HG02884 (cell line): Measurements from ENCODE around the gene PCMTD2.
"Not testable (repeated sequence)": the region's sequence is repeated elsewhere in the genome, so short reads cannot be mapped to it uniquely, and the experiment has no call there.

Source experiments
- ATAC-seq: cut with Tn5 transposase; IDR thresholded peaks from one replicate; pipeline ENCODE4 v1.9.1; 2021; ENCODE audit warnings: mild to moderate bottlenecking, moderate library complexity; ENCODE audit not compliant: unreplicated experiment

Gene PCMTD2

DNA sequence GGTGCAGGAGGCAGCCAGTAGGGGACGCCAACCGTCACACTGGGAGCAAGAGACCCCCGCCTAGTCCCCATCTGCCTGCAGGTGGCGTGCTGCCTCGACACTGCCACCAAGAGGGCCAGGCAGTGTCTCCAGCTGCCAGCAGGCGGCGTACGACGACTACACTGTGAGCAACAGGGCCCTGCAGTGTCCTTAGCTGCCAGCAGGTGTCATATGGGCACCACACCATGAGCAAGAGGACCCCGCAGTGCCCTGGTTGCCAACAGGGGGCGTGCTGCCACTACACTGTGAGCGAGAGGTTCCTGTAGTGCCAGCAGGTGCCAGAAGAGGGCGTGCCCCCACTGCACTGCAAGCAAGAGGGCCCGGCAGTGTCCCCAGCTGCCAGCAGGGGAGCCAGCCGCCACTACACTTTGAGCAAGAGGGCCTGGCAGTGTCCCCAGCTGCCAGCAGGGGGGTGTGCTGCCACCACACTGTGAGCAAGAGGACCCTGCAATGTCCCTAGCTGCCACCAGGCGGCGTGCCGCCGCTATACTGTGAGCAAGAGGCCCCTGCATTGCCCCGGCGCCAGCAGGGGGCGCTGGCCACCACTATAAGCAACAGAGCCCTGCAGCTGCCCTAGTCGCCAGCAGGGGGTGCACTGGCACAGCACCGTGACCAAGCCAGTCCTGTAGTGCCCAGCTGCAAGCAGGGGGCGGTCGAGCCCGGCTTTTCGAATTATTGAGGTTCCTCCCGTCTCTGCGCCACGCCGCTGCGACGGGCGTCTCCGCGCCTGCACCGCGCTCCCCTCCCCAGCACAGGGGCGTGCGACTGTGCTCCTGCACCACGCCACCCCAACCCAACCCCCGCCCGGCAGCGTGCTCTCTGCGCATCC lies 30.3 kb downstream of the PCMTD2 start:
- peak; percentile 83 for ATAC-seq

GRCh38 chr20:64286447-64287263 lies 31.1 kb downstream of the PCMTD2 start:
- ATAC-seq, result not testable (repeated sequence)

GRCh38 chr20:64287264-64287590 lies 31.7 kb downstream of the PCMTD2 start:
- ATAC-seq, result not testable (repeated sequence)

DNA sequence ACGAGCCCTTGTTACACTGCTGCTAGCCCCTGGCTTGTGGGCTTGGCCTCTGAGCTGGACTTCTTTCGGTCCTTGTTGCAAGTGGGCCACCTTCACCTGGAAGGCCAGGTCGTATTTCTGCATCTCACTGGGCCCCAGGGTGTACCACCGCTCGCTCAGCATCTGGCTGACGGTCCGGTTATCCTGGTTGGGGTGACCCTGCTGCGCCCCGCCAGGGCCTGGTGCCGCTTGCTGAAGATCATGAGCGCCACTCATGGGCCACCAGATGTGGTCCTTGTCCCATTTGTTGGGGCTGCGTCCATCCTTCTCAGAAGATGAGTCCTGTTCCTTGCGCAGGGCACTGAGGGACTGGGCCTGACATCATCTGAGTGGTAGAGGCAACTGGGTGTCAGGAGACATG lies 36.6 kb downstream of the PCMTD2 start:
- ATAC-seq, result not testable (repeated sequence)

GRCh38 chr20:64303086-64303485 lies 47.5 kb downstream of the PCMTD2 start:
- not testable (repeated sequence) for ATAC-seq

DNA sequence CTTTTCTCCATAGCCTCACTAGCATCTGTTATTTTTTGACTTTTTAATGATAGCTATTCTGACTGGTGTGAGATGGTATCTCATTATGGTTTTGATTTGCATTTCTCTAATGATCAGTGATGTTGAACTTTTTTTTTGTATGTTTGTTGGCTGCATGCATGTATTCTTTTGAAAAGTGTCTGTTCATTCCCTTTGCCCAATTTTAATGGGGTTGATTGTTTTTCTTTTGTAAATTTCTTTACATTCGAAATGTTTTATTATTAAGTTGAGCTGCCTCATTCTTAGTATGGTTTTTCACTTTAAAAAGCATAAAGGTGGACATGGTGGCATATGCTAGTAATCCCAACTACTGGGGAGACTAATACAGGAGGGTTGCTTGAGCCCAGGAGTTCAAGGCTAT lies 58.2 kb downstream of the PCMTD2 start:
- ATAC-seq, result not testable (repeated sequence)

- ATAC-seq, result not testable (repeated sequence)
Measured at GRCh38 chr20:64315381-64315780, 59.8 kb downstream of the PCMTD2 start.

- not testable (repeated sequence) for ATAC-seq
Measured at GRCh38 chr20:64315884-64316283, 60.3 kb downstream of the PCMTD2 start.

DNA sequence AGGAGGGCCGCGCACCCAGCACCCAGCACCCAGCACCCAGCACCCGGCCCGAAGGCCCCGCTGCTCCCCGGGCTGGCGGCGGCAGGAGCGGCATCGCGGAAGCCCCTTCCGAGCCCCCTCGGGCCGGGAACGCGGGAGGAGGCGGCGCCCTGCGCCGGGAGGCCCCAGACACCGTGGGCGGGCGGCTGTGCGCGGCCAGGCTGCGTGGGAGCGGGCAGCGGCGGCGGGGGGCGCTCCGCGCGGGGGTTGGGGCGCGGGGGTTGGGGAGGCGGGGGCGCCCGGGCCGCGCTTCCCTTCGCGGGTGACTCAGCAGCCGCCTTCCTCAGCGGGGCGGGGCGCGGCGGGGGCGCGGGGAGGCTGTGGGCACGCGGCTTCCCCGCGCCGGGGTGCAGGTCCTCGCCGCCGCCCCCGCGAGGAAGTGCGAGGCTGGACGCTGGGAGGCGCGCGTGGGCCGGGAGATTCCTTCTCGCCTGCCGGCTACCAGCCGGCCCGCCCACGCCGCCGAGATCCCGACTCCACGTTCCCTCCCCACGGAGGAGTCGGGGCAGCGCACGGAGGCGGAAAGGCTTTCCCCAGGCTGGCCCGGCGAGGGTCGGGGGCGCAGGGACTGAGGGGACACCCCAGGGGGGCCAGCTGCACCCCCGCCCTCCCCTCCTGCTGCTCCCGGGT lies 61.0 kb downstream of the PCMTD2 start:
- ATAC-seq, result not testable (repeated sequence)

DNA sequence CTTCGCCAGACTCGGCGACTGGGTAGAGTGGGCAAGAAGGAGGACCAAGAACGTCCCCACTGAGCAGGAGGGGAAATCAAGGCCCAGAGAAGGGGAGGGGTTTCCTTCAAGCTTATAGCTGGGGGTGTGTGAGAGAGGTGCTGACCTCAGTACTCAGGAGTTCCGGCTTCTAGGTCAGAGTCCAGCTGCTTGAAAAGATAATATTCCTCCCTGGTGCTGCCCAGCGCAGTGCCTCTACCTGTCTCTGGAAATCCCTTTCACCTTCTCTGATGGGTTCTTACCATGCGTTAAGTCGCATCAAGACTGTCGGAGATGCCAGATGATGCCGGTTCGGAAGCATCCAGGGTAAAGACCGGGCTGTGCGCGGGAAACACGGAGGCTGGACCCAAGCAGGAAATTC lies 61.8 kb downstream of the PCMTD2 start:
- ATAC-seq, result not testable (repeated sequence)

GRCh38 chr20:64318056-64318455 lies 62.5 kb downstream of the PCMTD2 start:
- not testable (repeated sequence) for ATAC-seq

DNA sequence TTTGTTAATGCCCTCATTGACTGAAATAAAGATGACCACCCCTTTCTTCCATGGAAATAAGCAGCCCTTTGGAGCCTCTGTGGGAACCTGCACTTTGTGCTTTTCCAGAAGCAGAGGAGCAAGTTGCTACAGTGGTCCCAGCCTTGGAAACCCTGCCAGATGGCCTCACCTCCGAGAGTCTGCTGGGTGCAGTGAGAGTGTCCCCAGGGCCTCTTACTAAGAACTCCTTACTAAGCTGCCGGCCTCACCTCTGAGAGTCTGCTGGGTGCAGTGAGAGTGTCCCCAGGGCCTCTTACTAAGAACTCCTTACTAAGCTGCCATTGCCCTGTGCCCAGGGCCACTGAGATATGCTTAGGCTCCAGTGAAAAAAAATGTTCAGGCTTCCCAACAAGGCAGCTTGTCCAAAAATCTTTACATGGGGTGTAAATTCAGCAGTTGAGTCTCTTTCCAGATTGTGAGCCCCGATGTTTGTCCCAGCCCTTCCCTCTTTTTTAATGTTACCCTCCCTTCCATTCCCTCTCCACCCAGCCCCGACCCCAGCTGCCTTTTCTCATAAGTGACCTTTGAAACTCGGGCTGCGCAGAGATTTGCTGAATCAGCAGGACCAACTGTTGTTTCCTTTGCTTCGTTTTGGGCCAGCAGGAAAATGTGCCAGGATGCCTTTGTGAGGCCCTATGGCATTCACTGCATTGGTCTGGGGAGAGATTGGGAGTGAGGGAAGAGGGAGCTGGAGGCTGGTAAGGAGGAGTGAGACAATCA lies 66.7 kb downstream of the PCMTD2 start:
- ATAC-seq, result not testable (repeated sequence)
